Measurements from ENCODE around the gene LPO.

Gene LPO

GRCh38 chr17:58238147-58238634, at the start of gene LPO:
LPO (plus strand) TSS chr17:58238584; CDS start chr17:58242980, 4,396 bp downstream.
- TF ChIP-seq CTCF (IDR thresholded peaks at IDR 0.05; ENCODE audit: low read length, missing control alignments), result no peak
- H3K4me3 ChIP-seq (replicated peaks; ENCODE audit: low read depth, low read length), result no peak within 1 kb of the TSS
- DNase-seq (ENCODE audit: low read depth), result no peak

- H3K4me3 ChIP-seq (replicated peaks; ENCODE audit: low read depth, low read length), result no peak overlapping the region
- TF ChIP-seq CTCF (IDR thresholded peaks at IDR 0.05; ENCODE audit: low read length, missing control alignments), result no peak
- DNase-seq (ENCODE audit: low read depth), result peak; percentile 82
These were observed 48.8 kb upstream of the LPO start for GRCh38 chr17:58189436-58190146.

- TF ChIP-seq CTCF (IDR thresholded peaks at IDR 0.05; ENCODE audit: low read length, missing control alignments), result no peak
- no peak for DNase-seq (ENCODE audit: low read depth)
- H3K4me3 ChIP-seq (replicated peaks; ENCODE audit: low read depth, low read length), result no peak overlapping the region
These were observed 47.0 kb upstream of the LPO start for GRCh38 chr17:58191241-58191896.

- no peak within 1 kb of the TSS for H3K4me3 ChIP-seq (replicated peaks; ENCODE audit: low read depth, low read length)
- no peak for DNase-seq (ENCODE audit: low read depth)
- no peak for TF ChIP-seq CTCF (IDR thresholded peaks at IDR 0.05; ENCODE audit: low read length, missing control alignments)
These were observed 45.8 kb upstream of the LPO start, which contains the start of gene EPX for GRCh38 chr17:58192612-58193011. EPX (plus strand) TSS chr17:58192726; CDS start chr17:58192847, 121 bp downstream.

- H3K4me3 ChIP-seq (replicated peaks; ENCODE audit: low read depth, low read length), result no peak overlapping the region
- TF ChIP-seq CTCF (IDR thresholded peaks at IDR 0.05; ENCODE audit: low read length, missing control alignments), result no peak
- no peak for DNase-seq (ENCODE audit: low read depth)
These were observed 44.6 kb upstream of the LPO start for GRCh38 chr17:58193641-58194255.

- H3K4me3 ChIP-seq (replicated peaks; ENCODE audit: low read depth, low read length), result no peak overlapping the region
- DNase-seq (ENCODE audit: low read depth), result no peak
- TF ChIP-seq CTCF (IDR thresholded peaks at IDR 0.05; ENCODE audit: low read length, missing control alignments), result no peak
These were observed 42.8 kb upstream of the LPO start for GRCh38 chr17:58195518-58196123.
